ENCODE measurements around the gene SAE1.
A peak's percentile ranks its signal among the peaks of the same experiment; 100 is the strongest.
"Not testable (repeated sequence)": the region's sequence is repeated elsewhere in the genome, so short reads cannot be mapped to it uniquely, and the experiment has no call there.

The SAE1 gene

GRCh38 chr19:47097396-47098201 lies 33.0 kb upstream of the SAE1 start:
- Mint-ChIP-seq H3K4me1 (ENCODE audit: low read depth in 2 of 2) (peaks cover 38% of the 10 kb centered on the region in 2 donors), H3K27me3 (no peaks in the 10 kb centered on the region), H3K27ac (peak overlapping the region in 1 of 2 donors; percentile 36), H3K4me3 (no peak overlapping the region), H3K9me3 (no peaks in the 10 kb centered on the region), H3K36me3 (ENCODE audit: insufficient read depth) (peaks cover 9% of the 10 kb centered on the region)
- DNase-seq (no peak), ATAC-seq (replicated peaks) (no peak)

- no peak overlapping the region for H3K4me3 Mint-ChIP-seq
- H3K36me3 Mint-ChIP-seq (ENCODE audit: insufficient read depth) = peaks cover 9% of the 10 kb centered on the region
- H3K27me3 Mint-ChIP-seq = no peaks in the 10 kb centered on the region
- H3K27ac Mint-ChIP-seq = peak overlapping the region in 1 of 2 donors; percentile 28
- H3K9me3 Mint-ChIP-seq = no peaks in the 10 kb centered on the region
- ATAC-seq (replicated peaks) (no peak), DNase-seq (no peak)
- peaks cover 35 to 41% of the 10 kb centered on the region in 2 donors for H3K4me1 Mint-ChIP-seq (ENCODE audit: low read depth in 2 of 2)
Measured at GRCh38 chr19:47098608-47099007, 32.0 kb upstream of the SAE1 start.

GRCh38 chr19:47099576-47100050 lies 31.0 kb upstream of the SAE1 start:
- ATAC-seq (replicated peaks) = no peak
- Mint-ChIP-seq H3K4me3 (no peak overlapping the region), H3K36me3 (ENCODE audit: insufficient read depth) (peaks cover 5% of the 10 kb centered on the region), H3K9me3 (no peaks in the 10 kb centered on the region), H3K27ac (no peak overlapping the region), H3K4me1 (ENCODE audit: low read depth in 2 of 2) (peaks cover 26 to 31% of the 10 kb centered on the region in 2 donors), H3K27me3 (no peaks in the 10 kb centered on the region)
- no peak for DNase-seq

- Mint-ChIP-seq H3K4me1 (ENCODE audit: low read depth in 2 of 2) (peaks cover 23 to 26% of the 10 kb centered on the region in 2 donors), H3K4me3 (no peak overlapping the region), H3K27me3 (no peaks in the 10 kb centered on the region), H3K27ac (no peak overlapping the region), H3K36me3 (ENCODE audit: insufficient read depth) (peaks cover 3% of the 10 kb centered on the region), H3K9me3 (no peaks in the 10 kb centered on the region)
- ATAC-seq (replicated peaks) (no peak), DNase-seq (no peak)
Measured at GRCh38 chr19:47100290-47100689, 30.3 kb upstream of the SAE1 start.

GRCh38 chr19:47101116-47101515 lies 29.5 kb upstream of the SAE1 start:
- H3K36me3 Mint-ChIP-seq (ENCODE audit: insufficient read depth); H3K9me3 Mint-ChIP-seq; ATAC-seq (replicated peaks); H3K4me3 Mint-ChIP-seq; H3K27ac Mint-ChIP-seq; DNase-seq; H3K27me3 Mint-ChIP-seq: not testable (repeated sequence)
- H3K4me1 Mint-ChIP-seq (ENCODE audit: low read depth in 2 of 2) = peaks cover 20 to 29% of the 10 kb centered on the region in 2 donors

DNA sequence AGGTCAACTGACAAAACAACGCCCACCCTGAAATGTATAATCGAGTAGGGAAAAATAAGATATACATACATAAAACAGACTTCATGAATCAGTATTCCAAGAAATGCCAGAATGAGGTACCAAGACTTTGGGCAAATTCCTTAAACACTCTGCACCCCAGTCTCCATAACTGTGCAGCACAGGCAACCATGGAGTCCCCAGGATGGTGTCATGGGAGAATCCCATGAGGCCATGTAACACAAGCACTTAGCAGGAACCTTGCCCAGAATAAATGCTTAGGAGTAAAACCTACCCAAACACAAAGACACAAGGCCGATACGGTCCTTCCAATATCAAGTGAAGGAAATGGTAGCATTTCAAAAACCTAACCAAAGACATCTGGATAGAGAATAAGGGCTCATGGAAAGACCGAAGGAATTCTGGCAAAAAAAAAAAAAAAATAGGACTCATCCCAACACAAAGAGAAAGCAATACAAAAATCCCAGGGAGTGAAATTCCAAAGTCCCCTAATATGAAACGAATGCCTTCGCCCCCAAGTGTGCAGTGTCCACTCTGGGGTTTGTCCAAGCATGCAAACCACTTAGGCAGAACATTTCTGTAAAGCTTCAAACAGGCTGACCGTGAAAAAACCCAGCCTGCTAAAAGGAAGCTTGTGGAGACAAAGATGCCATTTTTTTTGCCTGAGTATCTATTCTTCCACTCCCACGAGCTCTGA lies 28.1 kb upstream of the SAE1 start:
- H3K27me3 Mint-ChIP-seq = no peaks in the 10 kb centered on the region
- ATAC-seq (replicated peaks) (no peak), DNase-seq (no peak)
- peaks cover 22 to 35% of the 10 kb centered on the region in 2 donors for H3K4me1 Mint-ChIP-seq (ENCODE audit: low read depth in 2 of 2)
- H3K4me3 Mint-ChIP-seq = no peak overlapping the region
- H3K9me3 Mint-ChIP-seq = no peaks in the 10 kb centered on the region
- peaks cover 5% of the 10 kb centered on the region for H3K36me3 Mint-ChIP-seq (ENCODE audit: insufficient read depth)
- no peak overlapping the region for H3K27ac Mint-ChIP-seq

- Mint-ChIP-seq H3K4me3 (no peak overlapping the region), H3K36me3 (ENCODE audit: insufficient read depth) (peaks cover 5% of the 10 kb centered on the region), H3K27ac (peak overlapping the region in 1 of 2 donors; percentile 38), H3K4me1 (ENCODE audit: low read depth in 2 of 2) (peaks cover 38 to 50% of the 10 kb centered on the region in 2 donors), H3K27me3 (no peaks in the 10 kb centered on the region), H3K9me3 (no peaks in the 10 kb centered on the region)
- DNase-seq = no peak
- no peak for ATAC-seq (replicated peaks)
Measured at GRCh38 chr19:47104680-47105079, 26.0 kb upstream of the SAE1 start.

DNA sequence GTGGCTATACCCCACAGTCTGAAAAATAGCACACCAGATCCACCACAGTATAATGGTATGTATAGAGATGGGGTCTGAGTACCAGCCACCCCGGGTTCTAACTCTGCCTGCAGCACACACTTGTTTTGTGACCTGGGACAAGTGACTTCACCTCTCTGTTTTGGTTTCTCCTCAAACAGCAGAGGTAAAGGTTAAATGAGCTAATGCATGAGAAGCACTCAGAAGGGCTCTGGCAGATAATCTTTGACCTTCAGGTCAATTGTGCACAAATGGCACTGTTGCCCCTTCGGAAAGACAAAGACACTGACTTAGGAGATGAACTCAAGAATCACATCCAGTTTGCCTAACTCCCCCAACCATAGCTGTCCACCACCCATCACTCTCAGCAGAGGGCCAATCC lies 24.8 kb upstream of the SAE1 start:
- no peak overlapping the region for H3K4me3 Mint-ChIP-seq
- peaks cover 40 to 56% of the 10 kb centered on the region in 2 donors for H3K4me1 Mint-ChIP-seq (ENCODE audit: low read depth in 2 of 2)
- no peaks in the 10 kb centered on the region for H3K9me3 Mint-ChIP-seq
- H3K27me3 Mint-ChIP-seq = no peaks in the 10 kb centered on the region
- ATAC-seq (replicated peaks) (no peak), DNase-seq (no peak)
- H3K36me3 Mint-ChIP-seq (ENCODE audit: insufficient read depth) = peaks cover 17% of the 10 kb centered on the region
- peak overlapping the region; percentile 99 for H3K27ac Mint-ChIP-seq

DNA sequence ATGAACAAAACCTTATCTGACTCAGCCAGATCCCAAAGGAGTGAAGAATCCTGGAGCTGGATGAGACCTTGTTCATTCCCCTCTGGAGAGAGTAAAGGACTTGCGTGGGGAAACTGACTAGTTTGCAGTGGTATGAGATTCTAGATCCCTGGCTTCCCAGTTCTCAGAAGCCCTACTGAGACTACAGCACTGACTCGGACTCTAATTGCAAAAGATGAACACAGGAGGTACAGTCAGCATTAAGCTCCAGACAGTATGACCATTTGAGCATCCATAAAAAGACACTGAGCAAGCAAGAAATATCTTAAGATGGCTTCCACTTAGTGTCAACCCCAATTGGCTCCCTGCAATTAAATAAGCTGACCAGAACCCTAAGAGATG lies 23.8 kb upstream of the SAE1 start:
- DNase-seq = no peak
- H3K4me3 Mint-ChIP-seq = peak overlapping the region; percentile 91
- H3K9me3 Mint-ChIP-seq = no peaks in the 10 kb centered on the region
- no peak for ATAC-seq (replicated peaks)
- no peaks in the 10 kb centered on the region for H3K27me3 Mint-ChIP-seq
- peak overlapping the region; percentile 99 for H3K27ac Mint-ChIP-seq
- H3K4me1 Mint-ChIP-seq (ENCODE audit: low read depth in 2 of 2) = peaks cover 42 to 56% of the 10 kb centered on the region in 2 donors
- peaks cover 26% of the 10 kb centered on the region for H3K36me3 Mint-ChIP-seq (ENCODE audit: insufficient read depth)

- Mint-ChIP-seq H3K9me3 (no peaks in the 10 kb centered on the region), H3K27ac (peak overlapping the region; percentile 99), H3K4me1 (ENCODE audit: low read depth in 2 of 2) (peaks cover 42 to 55% of the 10 kb centered on the region in 2 donors), H3K36me3 (ENCODE audit: insufficient read depth) (peaks cover 32% of the 10 kb centered on the region), H3K4me3 (peak overlapping the region; percentile 91), H3K27me3 (no peaks in the 10 kb centered on the region)
- DNase-seq (peak in 2 of 3 experiments; percentile 21 to 35), ATAC-seq (replicated peaks) (peak; percentile 51)
Measured at GRCh38 chr19:47107202-47107952, 23.3 kb upstream of the SAE1 start.

GRCh38 chr19:47107953-47108746 lies 22.5 kb upstream of the SAE1 start:
- peak overlapping the region; percentile 99 for H3K27ac Mint-ChIP-seq
- H3K4me3 Mint-ChIP-seq = peak overlapping the region; percentile 91
- ATAC-seq (replicated peaks) = no peak
- H3K36me3 Mint-ChIP-seq (ENCODE audit: insufficient read depth) = peaks cover 39% of the 10 kb centered on the region
- DNase-seq = no peak
- no peaks in the 10 kb centered on the region for H3K27me3 Mint-ChIP-seq
- no peaks in the 10 kb centered on the region for H3K9me3 Mint-ChIP-seq
- H3K4me1 Mint-ChIP-seq (ENCODE audit: low read depth in 2 of 2) = peaks cover 42 to 52% of the 10 kb centered on the region in 2 donors

- Mint-ChIP-seq H3K27me3 (no peaks in the 10 kb centered on the region), H3K4me1 (ENCODE audit: low read depth in 2 of 2) (peaks cover 47 to 54% of the 10 kb centered on the region in 2 donors), H3K27ac (peak overlapping the region; percentile 99), H3K4me3 (peak overlapping the region; percentile 91), H3K9me3 (no peaks in the 10 kb centered on the region), H3K36me3 (ENCODE audit: insufficient read depth) (peaks cover 48% of the 10 kb centered on the region)
- ATAC-seq (replicated peaks) = no peak
- DNase-seq = no peak
Measured at GRCh38 chr19:47109177-47109540, 21.5 kb upstream of the SAE1 start.
